OCI-LY7 (cell line): ENCODE results near the gene CTU2.

Experiments
- CTCF ChIP-seq: fragments of 200-600 bp; sonication (generic); conservative IDR thresholded peaks from 2 replicates; pipeline ENCODE4 v1.5.1; 2014; ENCODE audit warnings: mild to moderate bottlenecking, antibody characterized with exemption, low read length, moderate library complexity, mixed read lengths
- EZH2phosphoT487 ChIP-seq: fragments of 200-600 bp; sonication (generic); IDR thresholded peaks from 2 replicates; pipeline ENCODE4 v1.6.1; 2018; ENCODE audit warnings: low read depth, borderline replicate concordance, mild to moderate bottlenecking, mixed run types, antibody characterized with exemption, low read length, moderate library complexity, mixed read lengths

- no peak; the same call in none of the 2 replicates for TF ChIP-seq CTCF
- TF ChIP-seq EZH2phosphoT487, result no peak
Measured at GRCh38 chr16:88755745-88756443, 49.6 kb downstream of the CTU2 start.
